DOHH2 (cell line): Measurements from ENCODE around the gene GNLY.

ENCODE experiments used
- H3F3A ChIP-seq: fragments of 200-600 bp; sonication (generic), shearing (Covaris generic); 2 replicates; pipeline ENCODE4 v1.6.0; 2016; ENCODE audit warnings: antibody characterized with exemption, mild to moderate bottlenecking; ENCODE audit not compliant: control insufficient read depth, insufficient read depth
- H3K27ac ChIP-seq: fragments of 200-600 bp; sonication (generic); 2 replicates; pipeline ENCODE4 v1.5.1; 2014; ENCODE audit warnings: low read depth, mild to moderate bottlenecking, low read length, moderate library complexity
- H3K27me3 ChIP-seq: fragments of 200-600 bp; sonication (generic); 2 replicates; pipeline ENCODE4 v1.6.1; 2014; ENCODE audit warnings: mild to moderate bottlenecking, low read length, mixed read lengths; ENCODE audit not compliant: control insufficient read depth
- H3K36me3 ChIP-seq: fragments of 200-600 bp; sonication (generic); 2 replicates; pipeline ENCODE4 v1.6.1; 2014; ENCODE audit warnings: mild to moderate bottlenecking, low read length, moderate library complexity, mixed read lengths; ENCODE audit not compliant: control insufficient read depth
- H3K4me1 ChIP-seq: fragments of 200-600 bp; sonication (generic); 2 replicates; pipeline ENCODE4 v1.6.1; 2014; ENCODE audit warnings: mild to moderate bottlenecking, low read length, mixed read lengths; ENCODE audit not compliant: control insufficient read depth
- H3K4me2 ChIP-seq: fragments of 200-600 bp; sonication (generic); 2 replicates; pipeline ENCODE4 v1.6.0; 2014; ENCODE audit warnings: mild to moderate bottlenecking, low read length, moderate library complexity
- H3K4me3 ChIP-seq: fragments of 200-600 bp; sonication (generic); 2 replicates; pipeline ENCODE4 v1.5.1; 2014; ENCODE audit warnings: mild to moderate bottlenecking, low read length, mixed read lengths
- H3K79me2 ChIP-seq: fragments of 200-600 bp; sonication (generic); 2 replicates; pipeline ENCODE4 v1.6.1; 2014; ENCODE audit warnings: mild to moderate bottlenecking, low read length, mixed read lengths; ENCODE audit not compliant: control insufficient read depth
- H3K9me2 ChIP-seq: fragments of 200-600 bp; sonication (generic); replicated peaks from 2 replicates; pipeline ENCODE4 v1.6.1; 2014; ENCODE audit warnings: mild to moderate bottlenecking, low read length, mixed read lengths; ENCODE audit not compliant: control insufficient read depth
- H3K9me3 ChIP-seq: fragments of 200-600 bp; sonication (generic); 2 replicates; pipeline ENCODE4 v1.6.1; 2014; ENCODE audit warnings: antibody characterized with exemption, low read length, mixed read lengths; ENCODE audit not compliant: control insufficient read depth, insufficient read depth
- H4K20me1 ChIP-seq: fragments of 200-600 bp; sonication (generic); 2 replicates; pipeline ENCODE4 v1.6.0; 2014; ENCODE audit warnings: low read depth, mild to moderate bottlenecking, antibody characterized with exemption, low read length, moderate library complexity; ENCODE audit not compliant: control insufficient read depth, insufficient read depth
- CTCF ChIP-seq: fragments of 200-600 bp; sonication (generic); IDR thresholded peaks from one replicate; pipeline ENCODE4 v1.5.1; 2014; ENCODE audit warnings: antibody characterized with exemption, mild to moderate bottlenecking, low read depth, low read length; ENCODE audit not compliant: poor library complexity, severe bottlenecking
- EZH2phosphoT487 ChIP-seq: fragments of 200-600 bp; sonication (generic); IDR thresholded peaks from 2 replicates; pipeline ENCODE4 v1.6.1; 2017; ENCODE audit warnings: borderline replicate concordance, mild to moderate bottlenecking, antibody characterized with exemption, low read length, moderate library complexity, mixed read lengths

GNLY gene

GRCh38 chr2:85706063-85706462, 11.9 kb downstream of the GNLY start:
- Histone ChIP-seq H3K36me3 (no peaks in the 10 kb centered on the region), H3K27me3 (peaks cover 27% of the 10 kb centered on the region), H3K9me2 (no peaks in the 10 kb centered on the region), H3F3A (no peaks in the 10 kb centered on the region; the same call in 1 of the 2 replicates), H4K20me1 (no peaks in the 10 kb centered on the region), H3K79me2 (no peaks in the 10 kb centered on the region), H3K4me2 (no peak overlapping the region), H3K9me3 (no peaks in the 10 kb centered on the region), H3K27ac (no peak overlapping the region), H3K4me1 (peaks cover 14% of the 10 kb centered on the region), H3K4me3 (no peak overlapping the region)
- TF ChIP-seq CTCF (no peak), EZH2phosphoT487 (no peak)

- no peaks in the 10 kb centered on the region for H3K9me2 ChIP-seq
- H3K27me3 ChIP-seq: peaks cover 27% of the 10 kb centered on the region
- peaks cover 14% of the 10 kb centered on the region for H3K4me1 ChIP-seq
- H3K36me3 ChIP-seq: no peaks in the 10 kb centered on the region
- H3K79me2 ChIP-seq: no peaks in the 10 kb centered on the region
- H3F3A ChIP-seq: no peaks in the 10 kb centered on the region; the same call in 1 of the 2 replicates
- no peak for TF ChIP-seq EZH2phosphoT487
- TF ChIP-seq CTCF: no peak
- no peak overlapping the region for H3K27ac ChIP-seq
- no peak overlapping the region for H3K4me2 ChIP-seq
- H3K4me3 ChIP-seq: no peak overlapping the region
- H4K20me1 ChIP-seq: no peaks in the 10 kb centered on the region
- no peaks in the 10 kb centered on the region for H3K9me3 ChIP-seq
Observed at GRCh38 chr2:85706599-85707296, 12.6 kb downstream of the GNLY start.

GRCh38 chr2:85707304-85707703, 13.1 kb downstream of the GNLY start:
- peaks cover 14% of the 10 kb centered on the region for H3K4me1 ChIP-seq

More at GRCh38 chr2:85707304-85707703, 13.1 kb downstream of the GNLY start:
- Histone ChIP-seq H3K4me2 (no peak overlapping the region), H3K36me3 (no peaks in the 10 kb centered on the region), H3K27ac (no peak overlapping the region), H3K79me2 (no peaks in the 10 kb centered on the region), H3K4me3 (no peak overlapping the region), H4K20me1 (no peaks in the 10 kb centered on the region), H3F3A (no peaks in the 10 kb centered on the region; the same call in 1 of the 2 replicates), H3K9me3 (no peaks in the 10 kb centered on the region), H3K9me2 (no peaks in the 10 kb centered on the region), H3K27me3 (peaks cover 27% of the 10 kb centered on the region)
- TF ChIP-seq CTCF (peak; percentile 93), EZH2phosphoT487 (no peak)
